ENCODE data around the gene CHAMP1.

Gene CHAMP1, protein sequence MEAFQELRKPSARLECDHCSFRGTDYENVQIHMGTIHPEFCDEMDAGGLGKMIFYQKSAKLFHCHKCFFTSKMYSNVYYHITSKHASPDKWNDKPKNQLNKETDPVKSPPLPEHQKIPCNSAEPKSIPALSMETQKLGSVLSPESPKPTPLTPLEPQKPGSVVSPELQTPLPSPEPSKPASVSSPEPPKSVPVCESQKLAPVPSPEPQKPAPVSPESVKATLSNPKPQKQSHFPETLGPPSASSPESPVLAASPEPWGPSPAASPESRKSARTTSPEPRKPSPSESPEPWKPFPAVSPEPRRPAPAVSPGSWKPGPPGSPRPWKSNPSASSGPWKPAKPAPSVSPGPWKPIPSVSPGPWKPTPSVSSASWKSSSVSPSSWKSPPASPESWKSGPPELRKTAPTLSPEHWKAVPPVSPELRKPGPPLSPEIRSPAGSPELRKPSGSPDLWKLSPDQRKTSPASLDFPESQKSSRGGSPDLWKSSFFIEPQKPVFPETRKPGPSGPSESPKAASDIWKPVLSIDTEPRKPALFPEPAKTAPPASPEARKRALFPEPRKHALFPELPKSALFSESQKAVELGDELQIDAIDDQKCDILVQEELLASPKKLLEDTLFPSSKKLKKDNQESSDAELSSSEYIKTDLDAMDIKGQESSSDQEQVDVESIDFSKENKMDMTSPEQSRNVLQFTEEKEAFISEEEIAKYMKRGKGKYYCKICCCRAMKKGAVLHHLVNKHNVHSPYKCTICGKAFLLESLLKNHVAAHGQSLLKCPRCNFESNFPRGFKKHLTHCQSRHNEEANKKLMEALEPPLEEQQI

DNA sequence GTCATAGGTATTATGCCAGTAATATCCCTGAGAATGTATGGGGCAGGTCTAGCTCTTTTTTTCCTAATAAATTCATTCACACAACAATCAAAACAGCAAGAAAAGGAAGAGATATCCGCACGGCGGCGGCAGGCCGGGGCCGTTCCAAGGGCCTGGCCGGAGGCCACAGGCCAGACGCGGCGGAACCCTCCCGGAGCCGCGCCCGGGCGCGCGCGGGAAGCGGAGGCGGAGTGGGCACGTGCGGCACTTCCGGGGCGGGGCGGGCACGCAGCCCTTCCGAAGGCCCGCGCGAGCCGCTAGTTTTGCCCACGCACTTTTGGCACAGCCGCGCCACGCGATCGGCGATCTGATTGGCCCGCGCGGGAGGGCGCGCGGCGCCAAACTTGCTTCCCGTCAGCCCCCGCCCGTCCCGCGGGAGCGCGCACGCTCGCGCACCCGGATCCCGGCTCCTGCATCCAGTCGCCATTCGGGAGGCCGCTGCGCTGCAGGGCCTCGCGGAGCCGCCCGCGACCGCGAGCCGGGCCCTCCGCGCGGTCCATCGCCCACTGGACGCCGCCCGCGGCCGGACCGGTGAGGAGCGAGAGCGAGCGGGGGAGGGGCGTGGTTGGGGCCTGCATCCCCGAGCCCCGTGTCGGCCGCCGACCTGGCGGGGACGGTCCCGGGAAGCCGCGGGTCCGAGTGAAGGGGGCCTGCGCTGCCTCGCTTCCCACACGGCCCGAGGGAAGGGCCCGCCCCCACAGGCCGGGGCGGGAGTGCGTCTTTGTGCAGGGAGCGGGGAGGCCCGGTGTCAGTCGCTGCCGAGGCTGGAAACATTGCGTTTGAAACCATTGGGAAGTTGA is at the start of gene CHAMP1:
CHAMP1 (plus strand) TSS at position 430 of the 839 bp plus-strand sequence. CDS start 9,340 bp downstream, outside the sequence.
- no peak for TF ChIP-seq ZNF274 (IDR thresholded peaks at IDR 0.05; ENCODE audit: low read depth, low read length)
- peak within 1 kb of the TSS; percentile 88 for H3K4me3 ChIP-seq (ENCODE audit: low read length)

DNA sequence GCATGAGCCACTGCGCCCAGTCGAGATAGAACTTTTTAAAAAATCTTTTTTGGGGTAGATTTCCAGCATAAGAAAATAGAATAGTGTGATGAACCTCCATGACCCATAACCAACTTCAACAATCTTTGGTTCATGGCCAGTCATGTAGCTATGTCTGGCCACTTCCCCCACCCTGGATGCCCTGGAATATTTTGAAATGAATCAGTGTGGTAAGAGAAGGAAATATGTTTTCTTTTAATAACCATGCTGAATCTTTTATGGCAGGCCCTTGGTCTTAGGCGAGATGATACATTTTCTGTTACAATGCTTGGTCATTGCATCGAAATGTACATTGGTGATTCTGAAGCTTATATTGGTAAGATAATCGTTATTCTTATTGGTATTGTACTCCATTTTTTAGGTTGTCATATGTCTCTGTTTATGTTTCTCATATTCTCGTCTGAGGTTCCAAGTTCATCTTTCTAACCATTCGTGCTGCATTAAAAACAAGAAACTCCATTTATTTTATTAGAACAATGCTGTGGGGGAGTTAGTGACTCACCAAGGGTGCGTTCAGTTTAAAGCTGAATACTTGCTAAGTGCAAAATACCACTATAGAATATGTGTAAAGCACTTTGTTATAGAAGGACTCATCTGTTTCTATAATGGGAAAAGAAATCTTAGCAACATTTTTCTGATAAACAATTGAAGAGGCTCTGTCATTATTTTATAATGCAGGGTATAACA is 49.3 kb upstream of the CHAMP1 start:
- TF ChIP-seq ZNF274 (IDR thresholded peaks at IDR 0.05; ENCODE audit: low read depth, low read length): no peak
- no peak overlapping the region for H3K4me3 ChIP-seq (ENCODE audit: low read length)

DNA sequence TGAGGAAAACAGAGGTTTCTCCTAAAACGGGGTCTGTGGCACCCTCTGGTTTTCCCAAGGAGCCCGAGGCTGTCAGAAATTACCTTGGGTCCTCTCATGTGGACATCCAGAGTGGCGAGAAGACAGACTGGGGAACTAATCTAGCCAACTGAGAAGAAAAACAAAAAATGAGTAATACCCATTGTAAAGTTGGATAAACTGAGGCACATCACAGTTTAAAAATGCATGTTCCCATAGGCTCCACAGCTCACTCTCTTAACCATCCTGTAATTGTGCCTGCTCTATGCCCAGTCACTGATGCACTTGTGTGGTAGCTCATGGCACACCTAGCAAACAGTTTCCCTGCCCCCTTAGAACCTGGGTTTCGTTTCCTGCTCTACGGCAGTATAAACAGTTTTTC is 48.1 kb upstream of the CHAMP1 start:
- no peak for TF ChIP-seq ZNF274 (IDR thresholded peaks at IDR 0.05; ENCODE audit: low read depth, low read length)
- H3K4me3 ChIP-seq (ENCODE audit: low read length): no peak overlapping the region

DNA sequence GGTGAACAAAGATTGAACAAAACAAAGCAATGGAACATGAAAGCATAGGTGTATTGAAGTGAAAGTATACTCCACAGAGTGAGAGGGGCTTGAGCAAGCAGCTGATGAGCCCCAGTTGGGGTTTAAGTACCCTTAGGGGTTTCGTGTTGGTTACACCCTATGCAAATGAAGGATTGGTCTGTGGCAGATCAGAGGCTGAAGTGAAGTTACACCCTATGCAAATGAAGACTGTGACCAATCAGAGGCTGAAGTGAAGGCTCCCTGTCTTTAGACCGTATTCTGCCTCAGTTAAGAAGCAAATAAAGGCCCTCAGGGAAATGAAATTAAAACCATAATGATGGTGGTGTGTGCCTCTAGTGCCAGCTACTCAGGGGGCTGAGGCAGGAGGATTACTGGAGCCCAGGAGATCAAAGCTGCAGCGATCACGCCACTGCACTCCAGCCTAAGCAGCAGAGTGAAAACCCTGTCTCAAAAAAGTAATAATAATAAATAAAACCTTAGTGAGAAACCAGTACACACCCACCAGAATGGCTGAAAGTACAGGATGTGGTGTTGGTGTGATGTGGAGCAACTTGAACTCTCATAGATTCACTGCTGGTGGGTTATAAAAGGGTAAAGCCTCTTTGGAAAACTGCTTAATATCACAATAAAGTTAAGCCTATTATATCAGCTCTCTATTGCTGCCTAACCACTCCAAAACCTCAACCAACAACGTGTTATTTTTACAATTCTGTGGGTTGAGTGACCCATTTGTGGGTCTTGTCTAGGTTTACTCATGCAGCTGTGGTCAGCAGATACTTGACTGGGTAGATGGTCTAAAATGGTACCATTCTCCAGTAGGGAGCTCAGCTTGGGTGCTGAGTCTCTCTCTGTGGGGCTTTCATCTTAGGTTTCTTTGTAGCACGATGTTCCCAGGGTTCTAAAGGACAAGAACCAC is 45.7 kb upstream of the CHAMP1 start:
- no peak overlapping the region for H3K4me3 ChIP-seq (ENCODE audit: low read length)
- no peak for TF ChIP-seq ZNF274 (IDR thresholded peaks at IDR 0.05; ENCODE audit: low read depth, low read length)

DNA sequence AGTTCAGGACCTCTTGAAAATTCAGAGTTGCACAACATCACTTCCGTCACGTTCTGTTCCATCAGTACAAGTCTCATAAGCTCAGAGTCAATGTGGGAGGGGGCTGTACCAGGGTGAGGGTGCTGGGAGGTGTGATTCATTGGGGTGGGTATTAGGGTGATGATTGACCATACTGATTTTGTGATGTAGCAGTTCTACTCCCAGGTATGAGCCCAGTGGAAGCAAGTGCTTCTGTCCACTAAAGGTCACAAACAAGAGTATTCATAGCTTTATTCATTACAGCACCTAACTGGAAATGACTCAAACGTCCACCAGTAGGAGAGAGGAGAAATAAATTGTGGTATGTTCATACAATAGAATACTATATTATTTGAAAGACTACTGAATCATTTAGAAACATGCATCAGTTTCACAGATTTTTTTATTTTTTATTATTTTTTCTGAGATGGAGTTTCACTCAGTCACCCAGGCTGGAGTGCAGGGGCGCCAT is 45.0 kb upstream of the CHAMP1 start:
- H3K4me3 ChIP-seq (ENCODE audit: low read length): no peak overlapping the region
- TF ChIP-seq ZNF274 (IDR thresholded peaks at IDR 0.05; ENCODE audit: low read depth, low read length): no peak

DNA sequence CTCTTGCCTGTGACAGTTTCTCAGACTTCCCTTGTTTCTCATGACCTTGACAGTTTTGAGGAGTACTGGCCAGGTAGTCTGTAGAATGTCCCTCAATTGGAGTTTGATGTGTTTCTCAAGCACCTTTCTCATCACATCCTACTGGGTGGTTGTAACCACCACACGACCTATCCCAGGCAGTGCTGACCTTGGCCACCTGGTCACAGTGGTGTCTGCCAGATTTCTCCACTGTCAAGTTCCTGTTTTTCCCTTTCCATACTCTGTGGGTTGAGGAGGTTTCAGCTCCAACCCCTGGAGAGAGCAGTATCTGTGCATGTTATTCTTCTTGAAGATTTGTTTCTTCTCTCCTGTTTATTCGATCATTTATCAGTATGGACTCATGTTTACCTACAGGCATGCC is 41.3 kb upstream of the CHAMP1 start:
- H3K4me3 ChIP-seq (ENCODE audit: low read length): no peak overlapping the region
- TF ChIP-seq ZNF274 (IDR thresholded peaks at IDR 0.05; ENCODE audit: low read depth, low read length): no peak

DNA sequence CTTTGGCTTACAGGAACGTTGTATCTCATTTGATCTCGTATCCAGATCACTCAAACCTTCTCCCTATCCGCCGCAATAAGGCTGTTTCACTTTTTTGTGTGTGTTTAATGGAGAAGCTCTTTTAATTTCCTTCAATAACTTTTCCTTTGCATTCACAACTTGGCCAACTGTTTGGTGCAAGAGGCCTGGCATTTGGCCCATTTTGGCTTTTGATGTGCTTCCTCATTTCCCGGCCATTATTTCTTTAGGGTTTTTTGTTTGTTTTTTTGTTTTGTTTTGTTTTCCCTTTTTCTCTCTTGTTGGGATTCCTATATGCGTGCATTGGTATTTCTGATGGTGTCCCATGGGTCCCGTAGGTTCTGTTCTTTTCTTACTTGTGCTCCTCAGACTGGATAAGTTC is 39.0 kb upstream of the CHAMP1 start:
- no peak overlapping the region for H3K4me3 ChIP-seq (ENCODE audit: low read length)
- TF ChIP-seq ZNF274 (IDR thresholded peaks at IDR 0.05; ENCODE audit: low read depth, low read length): no peak

DNA sequence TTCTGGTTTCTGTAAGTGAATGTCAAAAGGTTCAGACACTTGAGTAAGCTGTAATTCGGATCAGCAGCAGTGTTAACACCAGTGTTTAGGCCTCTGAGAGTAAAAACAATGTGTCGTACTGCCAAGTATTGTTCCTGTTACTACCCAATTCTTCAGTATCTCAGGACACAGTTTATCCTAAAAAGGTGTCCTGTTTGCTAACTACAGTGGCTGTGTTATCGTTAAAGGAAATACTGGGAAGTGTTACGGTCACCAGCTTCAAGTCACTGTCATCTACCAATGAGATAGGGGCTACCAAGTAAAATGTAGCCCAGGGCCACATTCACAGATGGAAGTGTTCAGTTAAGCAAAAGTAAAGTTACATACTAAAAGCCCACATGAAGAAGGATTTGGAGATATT is 35.2 kb upstream of the CHAMP1 start:
- H3K4me3 ChIP-seq (ENCODE audit: low read length): no peak overlapping the region

DNA sequence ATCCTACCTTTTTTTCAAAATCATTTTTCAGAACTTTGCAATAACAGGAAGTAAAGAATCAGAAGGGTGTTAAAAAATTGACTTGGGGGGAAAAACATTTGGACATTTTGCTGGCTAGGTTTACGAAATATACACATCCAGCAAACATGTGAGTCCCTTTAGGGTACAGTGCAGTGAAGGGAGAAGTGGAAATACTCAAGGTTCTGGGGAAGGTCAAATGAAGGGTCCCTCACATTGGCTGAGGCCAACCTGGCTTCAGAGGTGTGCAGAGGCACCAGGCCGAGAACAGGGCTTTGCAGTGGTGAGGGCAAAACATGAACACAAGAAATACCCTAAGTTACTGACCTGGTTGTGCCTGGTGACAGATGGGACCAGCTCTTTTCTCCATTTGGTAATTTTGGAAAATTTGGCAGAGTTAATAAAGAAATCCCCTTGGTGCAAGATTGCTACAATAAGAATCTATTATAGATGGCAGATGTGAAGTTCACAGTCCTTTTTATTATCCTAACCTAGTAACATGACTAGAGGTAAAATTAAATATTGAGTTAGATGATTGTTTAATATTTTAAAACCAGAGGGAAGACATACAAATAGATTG is 34.4 kb upstream of the CHAMP1 start:
- no peak overlapping the region for H3K4me3 ChIP-seq (ENCODE audit: low read length)
- no peak for TF ChIP-seq ZNF274 (IDR thresholded peaks at IDR 0.05; ENCODE audit: low read depth, low read length)

More for the DNA sequence above, 35.2 kb upstream of the CHAMP1 start:
- TF ChIP-seq ZNF274 (IDR thresholded peaks at IDR 0.05; ENCODE audit: low read depth, low read length): no peak

DNA sequence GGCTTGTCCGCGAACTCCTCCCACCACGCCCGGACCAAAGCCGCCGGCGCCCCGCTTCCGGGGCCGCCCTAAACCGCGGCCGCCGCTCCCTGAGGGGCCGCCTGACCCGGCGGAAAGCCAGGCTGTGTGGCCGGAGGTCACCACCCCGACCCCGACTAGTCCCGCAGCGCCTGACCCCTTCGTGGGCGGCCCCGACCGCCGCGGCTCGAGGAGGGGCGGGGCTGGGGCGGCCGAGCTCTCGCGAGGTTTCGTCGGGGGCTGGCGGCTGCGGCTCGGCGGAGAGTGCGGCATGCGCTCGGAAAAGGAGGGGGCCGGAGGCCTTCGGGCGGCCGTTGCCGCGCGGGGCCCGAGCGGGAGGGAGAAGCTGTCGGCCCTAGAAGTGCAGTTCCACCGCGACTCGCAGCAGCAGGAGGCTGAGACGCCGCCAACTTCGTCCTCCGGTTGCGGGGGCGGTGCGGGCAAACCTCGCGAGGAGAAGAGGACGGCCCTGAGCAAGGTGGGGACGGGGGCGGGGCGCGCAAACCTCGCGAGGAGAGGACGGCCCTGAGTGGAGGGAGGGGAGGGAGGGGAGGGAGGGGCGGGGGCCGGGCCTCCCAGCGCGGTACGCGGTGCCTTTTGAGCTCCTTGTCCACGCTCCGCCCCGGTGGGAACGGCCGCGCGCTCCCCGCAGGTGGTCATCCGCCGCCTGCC is 32.8 kb upstream of the CHAMP1 start, which contains the start of gene UPF3A:
UPF3A (plus strand) TSS at position 251 of the 690 bp plus-strand sequence; CDS start at position 290, 39 bp downstream.
- peak within 1 kb of the TSS; percentile 88 for H3K4me3 ChIP-seq (ENCODE audit: low read length)
- no peak for TF ChIP-seq ZNF274 (IDR thresholded peaks at IDR 0.05; ENCODE audit: low read depth, low read length)

DNA sequence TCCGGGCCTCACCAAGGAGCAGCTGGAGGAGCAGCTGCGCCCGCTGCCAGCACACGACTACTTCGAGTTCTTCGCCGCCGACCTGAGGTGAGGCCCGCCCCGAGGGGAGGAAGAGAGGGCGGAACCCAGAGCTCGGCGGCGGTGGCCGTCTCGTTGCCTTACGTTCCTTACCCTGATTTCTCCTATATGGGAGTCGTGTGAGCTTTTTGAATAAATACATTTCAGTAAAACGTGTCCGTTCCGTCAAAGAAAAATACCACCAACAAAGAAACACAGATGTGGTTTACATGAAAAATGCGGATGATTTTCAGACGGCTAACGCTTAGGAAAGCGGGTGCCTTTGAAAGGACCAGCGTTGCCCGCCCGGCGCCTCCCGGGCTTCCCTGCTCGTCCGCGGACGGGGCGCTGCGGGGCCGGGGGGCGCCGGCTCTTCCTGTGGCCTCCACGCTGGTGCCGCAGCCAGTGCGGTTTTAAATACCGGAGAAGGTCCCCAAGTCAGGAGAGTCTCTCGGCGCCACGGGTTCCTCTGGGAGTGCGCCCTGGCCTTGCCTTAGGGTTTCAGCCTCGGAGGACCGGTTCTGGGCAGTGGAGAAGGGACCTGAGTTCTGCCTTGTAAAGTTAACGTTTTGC is 32.1 kb upstream of the CHAMP1 start:
- no peak for TF ChIP-seq ZNF274 (IDR thresholded peaks at IDR 0.05; ENCODE audit: low read depth, low read length)
- H3K4me3 ChIP-seq (ENCODE audit: low read length): peak overlapping the region; percentile 88

All from GM08714 (cell line).